SU-DHL-6 (cell line): Measurements from ENCODE around the gene UFC1.

Experiments
- H2AFZ ChIP-seq: fragments of 200-600 bp; sonication (generic); 2 replicates; pipeline ENCODE4 v1.6.1; 2014; ENCODE audit warnings: low read depth, mild to moderate bottlenecking, moderate library complexity, mixed read lengths, antibody characterized with exemption, low read length; ENCODE audit not compliant: severe bottlenecking
- H3F3A ChIP-seq: fragments of 200-600 bp; shearing (Covaris generic); 2 replicates; pipeline ENCODE4 v1.6.0; 2016; ENCODE audit warnings: antibody characterized with exemption, mild to moderate bottlenecking; ENCODE audit not compliant: insufficient read depth
- H3K27ac ChIP-seq: fragments of 200-600 bp; sonication (generic); 2 replicates; pipeline ENCODE4 v1.5.1; 2016; ENCODE audit warnings: low read depth, mild to moderate bottlenecking, low read length, moderate library complexity, mixed read lengths
- H3K27me3 ChIP-seq: fragments of 200-600 bp; sonication (generic), shearing (Covaris generic); 2 replicates; pipeline ENCODE4 v1.6.0; 2014; ENCODE audit warnings: mild to moderate bottlenecking, low read length
- H3K36me3 ChIP-seq: fragments of 200-600 bp; sonication (generic); 2 replicates; pipeline ENCODE4 v1.6.1; 2014; ENCODE audit warnings: mild to moderate bottlenecking, low read length, mixed read lengths
- H3K4me2 ChIP-seq: fragments of 300-600, 200-600 bp; shearing (Covaris generic), sonication (generic); 2 replicates; pipeline ENCODE4 v1.6.0; 2014; ENCODE audit warnings: low read length, low read depth, mild to moderate bottlenecking; ENCODE audit not compliant: poor library complexity, severe bottlenecking
- H3K4me3 ChIP-seq: fragments of 200-600 bp; sonication (generic); 2 replicates; pipeline ENCODE4 v1.5.1; 2014; ENCODE audit warnings: antibody characterized with exemption, low read length, mild to moderate bottlenecking, mixed read lengths; ENCODE audit not compliant: insufficient read depth, poor library complexity, severe bottlenecking
- H3K79me2 ChIP-seq: fragments of 200-600 bp; sonication (generic); 2 replicates; pipeline ENCODE4 v1.6.1; 2014; ENCODE audit warnings: mild to moderate bottlenecking, low read length, moderate library complexity; ENCODE audit not compliant: insufficient read depth
- H3K9ac ChIP-seq: fragments of 200-600 bp; sonication (generic); 2 replicates; pipeline ENCODE4 v1.7.0; 2014; ENCODE audit warnings: mild to moderate bottlenecking, low read length
- H3K9me2 ChIP-seq: fragments of 200-600 bp; sonication (generic); replicated peaks from 2 replicates; pipeline ENCODE4 v1.6.1; 2014; ENCODE audit warnings: low read length; ENCODE audit not compliant: insufficient read depth
- H3K9me3 ChIP-seq: fragments of 200-600 bp; sonication (generic); 2 replicates; pipeline ENCODE4 v1.6.1; 2014; ENCODE audit warnings: low read length, mixed read lengths; ENCODE audit not compliant: insufficient read depth
- H4K20me1 ChIP-seq: fragments of 200-600 bp; sonication (generic); 2 replicates; pipeline ENCODE4 v1.6.1; 2014; ENCODE audit warnings: low read depth, mild to moderate bottlenecking, antibody characterized with exemption, low read length, moderate library complexity, mixed read lengths
- CTCF ChIP-seq: fragments of 200-600 bp; sonication (generic); IDR thresholded peaks from one replicate; pipeline ENCODE4 v1.5.1; 2017; ENCODE audit warnings: antibody characterized with exemption, mild to moderate bottlenecking, low read length, moderate library complexity; ENCODE audit not compliant: insufficient read depth, poor library complexity, severe bottlenecking
- EZH2phosphoT487 ChIP-seq: fragments of 200-600 bp; sonication (generic), shearing (Covaris generic); conservative IDR thresholded peaks from 2 replicates; pipeline ENCODE4 v1.6.1; 2018; ENCODE audit warnings: mild to moderate bottlenecking, antibody characterized with exemption, low read length, moderate library complexity, mixed read lengths

Gene UFC1

DNA sequence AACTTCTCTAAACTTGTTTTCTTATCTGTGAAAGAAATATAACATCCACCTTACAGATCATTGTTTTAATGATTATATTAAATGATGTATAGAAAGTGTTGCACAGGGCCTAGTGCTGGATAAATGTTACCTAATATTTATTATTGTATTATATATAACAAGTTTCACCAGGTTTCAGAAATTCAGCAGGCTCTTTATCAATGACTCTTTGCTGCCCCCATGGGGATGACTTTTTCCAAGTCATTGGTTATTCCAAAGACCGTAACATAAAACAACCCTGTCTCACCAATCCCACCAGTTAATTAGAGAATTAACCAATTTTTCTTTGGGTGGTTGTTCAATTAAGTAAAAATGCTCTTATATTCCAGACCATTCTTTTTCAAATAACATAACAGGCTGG, 14.0 kb upstream of the UFC1 start:
- no peak overlapping the region for H3K4me2 ChIP-seq
- no peak overlapping the region for H3K4me3 ChIP-seq
- H3K36me3 ChIP-seq = no peaks in the 10 kb centered on the region
- H3K27ac ChIP-seq = no peak overlapping the region
- TF ChIP-seq EZH2phosphoT487 (no peak), CTCF (peak; percentile 22)
- H4K20me1 ChIP-seq = no peaks in the 10 kb centered on the region
- peaks cover 12% of the 10 kb centered on the region for H3F3A ChIP-seq
- no peak overlapping the region for H3K9ac ChIP-seq
- no peaks in the 10 kb centered on the region for H3K9me2 ChIP-seq
- H3K9me3 ChIP-seq = no peaks in the 10 kb centered on the region
- H3K79me2 ChIP-seq = no peaks in the 10 kb centered on the region
- H2AFZ ChIP-seq = no peak overlapping the region
- no peaks in the 10 kb centered on the region for H3K27me3 ChIP-seq

DNA sequence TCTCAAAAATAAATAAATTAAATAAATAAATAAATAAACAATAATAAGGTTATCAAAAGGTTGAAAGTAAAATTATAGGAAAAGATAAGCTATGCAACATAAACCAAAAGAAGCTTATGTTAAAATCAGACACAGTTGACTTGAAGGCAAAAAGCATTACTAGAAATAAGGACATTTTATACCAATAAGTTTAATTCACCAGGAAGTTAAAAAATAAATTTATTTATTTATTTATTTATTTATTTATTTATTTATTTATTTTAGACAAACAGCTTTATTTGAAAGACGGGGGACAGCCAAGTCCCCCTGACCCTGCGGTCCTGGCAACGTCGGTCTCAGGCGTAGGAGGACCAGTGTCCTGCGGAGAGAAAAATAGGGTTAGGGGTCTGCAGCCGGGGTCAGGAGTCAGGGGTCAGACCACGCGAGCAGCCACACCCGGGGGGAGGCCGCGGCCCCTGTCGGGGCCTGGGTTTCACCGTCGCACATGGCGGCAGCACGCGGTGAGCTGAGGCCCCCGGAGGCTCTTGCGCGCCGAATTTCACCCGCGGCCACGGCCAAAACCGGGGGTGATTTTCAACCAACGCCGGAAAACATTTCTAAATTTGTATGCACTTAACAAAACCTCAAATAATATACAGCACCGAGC, 12.9 kb upstream of the UFC1 start:
- no peaks in the 10 kb centered on the region for H3K36me3 ChIP-seq
- H3K27me3 ChIP-seq = no peaks in the 10 kb centered on the region
- H3K79me2 ChIP-seq = no peaks in the 10 kb centered on the region
- no peak for TF ChIP-seq CTCF
- no peak for TF ChIP-seq EZH2phosphoT487
- H3K9me3 ChIP-seq = no peaks in the 10 kb centered on the region
- no peak overlapping the region for H3K4me3 ChIP-seq
- no peak overlapping the region for H3K9ac ChIP-seq
- no peak overlapping the region for H2AFZ ChIP-seq
- H3K27ac ChIP-seq = no peak overlapping the region
- H3K4me2 ChIP-seq = no peak overlapping the region
- H3F3A ChIP-seq = peaks cover 12% of the 10 kb centered on the region
- H4K20me1 ChIP-seq = no peaks in the 10 kb centered on the region
- H3K9me2 ChIP-seq = no peaks in the 10 kb centered on the region

GRCh38 chr1:161145832-161146231, 7.9 kb upstream of the UFC1 start:
- Histone ChIP-seq H3K4me3 (no peak overlapping the region), H3K9ac (no peak overlapping the region), H3F3A (peaks cover 5% of the 10 kb centered on the region; the same call in 1 of the 2 replicates), H3K27ac (no peak overlapping the region), H3K36me3 (no peaks in the 10 kb centered on the region), H4K20me1 (no peaks in the 10 kb centered on the region), H3K9me2 (no peaks in the 10 kb centered on the region), H3K4me2 (no peak overlapping the region), H3K9me3 (no peaks in the 10 kb centered on the region), H3K79me2 (no peaks in the 10 kb centered on the region), H2AFZ (no peak overlapping the region), H3K27me3 (no peaks in the 10 kb centered on the region)
- TF ChIP-seq EZH2phosphoT487 (no peak), CTCF (no peak)
